GM12873 (cell line): ENCODE data around the gene SPTBN5.

ENCODE experiments used
- CTCF ChIP-seq: IDR thresholded peaks from 2 replicates; pipeline ENCODE4 v1.5.1; 2012; ENCODE audit warnings: low read depth, mild to moderate bottlenecking, moderate library complexity, low read length, control low read depth; ENCODE audit not compliant: insufficient read depth; ENCODE audit errors: missing control alignments

SPTBN5 gene

DNA sequence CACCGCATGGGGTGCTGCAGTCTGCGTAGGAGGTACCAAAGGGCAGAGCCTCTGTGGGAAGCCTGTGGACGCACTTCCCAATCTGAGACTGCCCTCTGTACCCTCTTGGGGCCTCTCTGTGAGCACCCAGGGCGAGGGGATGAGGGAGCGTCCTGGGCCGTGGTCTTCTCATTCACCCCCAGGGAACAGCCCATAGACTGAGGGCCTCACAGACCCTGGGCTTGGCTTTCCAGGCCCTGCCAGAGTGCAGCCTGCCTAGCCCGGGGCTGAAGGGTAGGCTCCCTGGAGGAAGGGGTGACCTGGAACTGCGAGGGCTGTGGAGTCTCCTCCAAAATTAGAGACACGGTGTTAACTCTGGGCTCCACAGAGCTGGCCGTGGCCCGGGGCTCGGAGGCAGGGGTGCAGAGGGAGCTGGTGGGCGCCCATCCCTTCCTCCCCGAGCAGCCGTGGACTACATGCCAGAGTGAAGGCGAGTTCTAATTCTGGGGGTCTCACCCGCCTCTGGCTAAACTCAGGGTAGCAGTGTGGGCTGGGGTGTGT is 468 bp upstream of the SPTBN5 start:
- TF ChIP-seq CTCF = no peak

GRCh38 chr15:41892621-41893421 is 1.0 kb downstream of the SPTBN5 start:
- TF ChIP-seq CTCF = no peak

DNA sequence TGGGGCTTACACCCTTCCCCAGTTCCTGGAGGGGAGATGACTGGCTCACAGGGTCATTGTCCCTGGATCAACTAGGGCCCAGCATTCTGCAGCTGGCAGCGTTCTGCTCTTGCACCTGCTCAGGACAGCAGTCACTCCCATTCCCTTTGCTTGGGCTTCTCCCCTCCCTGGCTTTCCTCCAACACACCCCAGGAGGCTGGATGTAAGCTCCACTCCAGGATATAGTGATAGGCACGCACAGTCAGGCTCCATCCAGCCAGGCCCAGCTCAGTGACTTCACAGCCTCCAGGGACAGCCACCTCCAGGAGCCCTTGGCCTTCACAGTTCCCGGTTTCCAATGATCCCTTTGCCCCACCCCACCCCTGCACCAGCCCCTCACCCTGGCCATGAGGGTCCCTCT is 1.9 kb downstream of the SPTBN5 start:
- TF ChIP-seq CTCF = no peak

DNA sequence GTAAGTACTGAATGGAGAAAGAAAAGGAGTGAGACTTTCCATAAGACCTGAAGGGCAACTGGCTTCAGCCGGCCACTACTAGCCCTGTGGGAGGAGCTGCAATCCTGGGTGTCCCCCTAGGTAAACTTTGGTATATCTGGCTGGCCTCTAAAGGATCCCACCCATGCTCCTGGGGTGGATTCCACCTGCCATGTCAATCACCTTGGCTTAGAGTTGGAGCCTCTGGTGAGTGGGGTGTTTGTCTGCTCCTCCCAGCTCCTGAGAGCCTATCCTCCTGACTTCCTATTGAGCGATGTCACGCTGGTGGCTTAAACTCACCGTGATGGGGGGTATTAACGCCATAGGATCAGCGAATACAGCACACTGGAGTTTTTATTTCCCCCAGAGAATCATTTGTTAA is 2.6 kb downstream of the SPTBN5 start:
- TF ChIP-seq CTCF = no peak

GRCh38 chr15:41890050-41890690 is 3.7 kb downstream of the SPTBN5 start:
- TF ChIP-seq CTCF = no peak

GRCh38 chr15:41888662-41889253 is 5.1 kb downstream of the SPTBN5 start:
- no peak for TF ChIP-seq CTCF

GRCh38 chr15:41887893-41888292 is 6.0 kb downstream of the SPTBN5 start:
- no peak for TF ChIP-seq CTCF
